ENCODE results near the gene CPEB1.
"Not testable (repeated sequence)": the region's sequence is repeated elsewhere in the genome, so short reads cannot be mapped to it uniquely, and the experiment has no call there.

Gene CPEB1

GRCh38 chr15:82545002-82545401, 102.2 kb downstream of the CPEB1 start:
- no peak for DNase-seq (ENCODE audit: low read depth in 2 of 2)

GRCh38 chr15:82544431-82544830, 102.7 kb downstream of the CPEB1 start:
- DNase-seq (ENCODE audit: low read depth in 2 of 2): no peak

DNA sequence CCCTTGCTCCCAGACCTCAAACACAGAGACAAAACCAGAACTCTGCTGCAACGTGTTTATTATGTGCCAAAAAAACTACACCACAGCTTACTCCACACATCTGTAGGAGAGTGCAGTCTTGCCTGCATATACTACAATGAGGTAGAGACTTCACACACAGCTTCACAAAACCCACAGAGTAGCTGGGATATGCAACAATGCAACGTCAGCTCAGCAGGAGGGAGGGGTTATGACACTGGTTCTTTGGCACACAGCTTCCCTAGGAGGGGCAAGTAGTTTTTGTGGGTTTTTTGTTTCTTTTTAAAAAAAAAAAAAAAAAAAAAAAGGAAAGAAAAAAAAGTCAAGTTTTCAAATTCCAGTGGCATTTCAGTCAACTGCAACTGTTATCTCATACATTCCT, 104.0 kb downstream of the CPEB1 start:
- no peak for DNase-seq (ENCODE audit: low read depth in 2 of 2)

- DNase-seq (ENCODE audit: low read depth in 2 of 2): no peak
Measured at GRCh38 chr15:82540984-82541431, 106.2 kb downstream of the CPEB1 start.

DNA sequence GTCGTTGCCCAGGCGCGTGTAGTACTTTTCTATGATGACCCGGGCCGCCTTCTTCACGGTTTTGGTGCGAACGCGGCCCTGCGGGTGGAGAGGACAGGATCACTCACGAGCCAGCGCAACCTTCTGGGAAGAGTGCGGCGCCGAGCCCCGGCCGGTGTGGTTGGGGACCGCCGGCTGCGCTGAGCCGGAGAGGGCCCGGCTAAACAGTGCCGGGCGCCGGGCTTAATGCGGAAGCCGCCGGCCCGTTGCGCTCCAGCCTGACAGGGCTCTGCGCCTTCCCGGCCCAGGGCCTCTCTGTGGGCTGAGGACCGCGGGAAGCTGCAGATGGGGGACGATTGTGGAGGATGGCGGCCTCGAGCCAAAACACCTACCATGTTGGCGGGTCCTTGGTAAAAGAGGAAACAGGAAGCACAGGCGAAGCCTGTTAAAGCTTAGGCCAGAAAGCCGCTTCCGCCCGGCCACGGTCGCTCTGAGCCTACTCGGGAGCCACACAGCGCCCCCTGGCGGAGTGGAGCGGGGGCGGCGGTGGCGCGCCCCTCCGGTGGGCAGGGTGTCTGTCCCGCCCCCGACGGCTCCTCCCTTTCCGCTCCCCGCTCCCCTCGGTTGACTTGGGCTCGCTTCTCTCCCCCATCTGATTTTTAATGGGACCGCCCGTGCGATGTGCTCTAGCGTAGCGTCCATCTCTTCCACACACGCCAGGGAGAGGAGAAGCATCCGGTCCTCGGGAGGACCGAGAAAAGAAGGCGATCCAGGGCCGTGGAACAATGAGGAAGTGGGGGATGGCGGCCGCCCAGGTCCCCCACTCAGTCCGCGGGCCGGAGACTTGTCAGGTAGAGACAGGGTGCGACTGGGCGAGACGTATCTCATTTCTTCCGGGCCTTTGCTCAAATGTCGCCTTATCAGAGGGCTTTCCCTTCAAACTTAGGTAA, 106.8 kb downstream of the CPEB1 start, which contains the start of gene RPS17:
TSS of gene RPS17 (minus strand) at position 403 of the 929 bp plus-strand sequence. CDS start at position 374, 29 bp downstream.
- peak; percentile 93 to 97 for DNase-seq (ENCODE audit: low read depth in 2 of 2)

DNA sequence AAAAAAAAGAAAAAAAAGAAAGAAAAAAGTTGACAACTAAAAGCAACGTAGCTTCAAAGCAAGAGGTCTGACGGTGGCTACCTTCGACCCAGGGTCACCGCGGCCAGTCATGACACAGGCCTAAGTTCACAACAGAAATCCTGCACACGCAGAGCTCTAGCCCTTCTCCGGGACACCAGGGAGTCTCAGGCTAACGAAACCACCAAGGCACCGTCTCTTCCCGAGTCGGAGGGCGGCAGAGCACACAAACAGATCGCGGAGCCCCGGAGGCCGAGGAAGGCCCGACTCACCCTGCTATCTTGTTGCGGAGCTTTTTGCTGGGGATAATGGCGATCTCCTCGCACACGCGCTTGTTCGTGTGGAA, 107.5 kb downstream of the CPEB1 start:
- DNase-seq (ENCODE audit: low read depth in 2 of 2): no peak

DNA sequence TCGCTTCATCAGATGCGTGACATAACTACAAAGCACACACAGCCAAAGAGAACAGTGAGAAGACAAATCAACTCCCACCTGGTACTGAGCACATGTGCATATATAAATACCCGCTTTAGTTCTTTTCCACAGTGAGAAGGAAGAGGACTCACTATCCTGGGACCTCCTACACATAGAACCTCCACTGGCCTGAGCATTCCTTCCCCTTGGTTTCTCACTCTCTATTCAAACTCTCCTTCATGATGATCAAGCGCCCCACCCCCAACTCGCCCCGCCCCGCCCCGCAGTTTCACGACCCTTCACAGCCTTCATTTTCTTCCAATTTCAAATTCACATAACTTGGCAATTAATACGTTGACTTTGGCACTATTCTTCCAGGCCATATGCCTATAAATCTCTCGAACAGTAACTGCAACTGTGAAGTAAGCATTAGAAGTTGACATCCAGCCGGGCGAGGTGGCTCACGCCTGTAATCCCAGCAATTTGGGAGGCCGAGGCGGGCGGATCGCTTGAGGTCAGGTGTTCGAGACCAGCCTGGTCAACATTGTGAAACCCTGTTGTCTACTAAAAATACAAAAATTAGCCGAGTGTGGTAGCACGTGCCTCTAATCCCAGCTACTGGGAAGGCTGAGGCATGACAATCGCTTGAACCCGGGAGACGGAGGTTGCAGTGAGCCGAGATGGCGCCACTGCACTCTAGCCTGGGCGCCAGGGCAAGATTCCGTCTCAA, 108.0 kb downstream of the CPEB1 start:
- DNase-seq (ENCODE audit: low read depth in 2 of 2): no peak

GRCh38 chr15:82537351-82537908, 109.7 kb downstream of the CPEB1 start:
- DNase-seq (ENCODE audit: low read depth in 2 of 2): no peak

DNA sequence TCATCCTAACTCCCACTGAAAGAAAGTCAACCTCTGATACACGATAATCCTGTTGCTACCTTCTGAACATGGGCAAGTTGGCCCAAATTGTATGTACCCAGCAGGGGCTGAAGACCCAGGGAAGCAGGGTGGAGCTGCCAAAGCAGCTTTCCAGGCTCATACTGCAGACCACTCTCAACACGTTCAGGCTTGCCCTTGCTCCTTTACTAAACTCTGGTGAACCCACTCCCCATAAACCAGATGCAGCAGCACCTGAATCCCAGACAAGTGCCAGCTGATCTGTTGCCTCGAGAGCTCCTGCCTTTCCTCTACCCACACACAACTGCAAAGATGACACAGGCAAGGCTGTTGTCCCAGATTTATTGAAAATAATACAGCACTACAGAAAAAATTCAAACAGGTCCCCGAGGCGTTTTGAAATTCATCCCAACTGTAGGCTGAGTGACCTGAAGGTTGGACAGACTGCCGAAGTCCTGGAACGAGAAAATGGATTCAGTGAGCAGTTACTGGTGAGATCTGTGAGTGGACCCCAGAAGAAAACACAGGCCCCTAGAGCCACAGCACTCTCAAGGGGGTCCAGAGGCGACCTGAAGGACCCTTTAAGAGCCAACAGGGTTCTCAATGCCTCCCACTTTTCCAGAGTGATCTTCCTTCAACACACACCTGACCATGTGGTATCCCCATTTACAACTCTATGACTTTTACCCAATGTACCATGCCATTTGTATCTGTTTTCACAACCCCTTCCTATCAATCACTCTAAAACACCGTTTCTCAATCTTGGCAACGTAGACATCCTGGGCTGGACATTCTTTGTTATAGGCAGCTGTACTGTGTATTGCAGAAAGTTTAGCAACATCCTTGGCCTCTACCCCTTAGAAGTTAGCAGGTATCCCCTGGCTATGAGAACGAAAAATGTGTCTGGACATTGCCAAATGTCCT, 110.5 kb downstream of the CPEB1 start:
- DNase-seq (ENCODE audit: low read depth in 2 of 2): no peak

GRCh38 chr15:82535566-82536408, 111.4 kb downstream of the CPEB1 start:
- DNase-seq (ENCODE audit: low read depth in 2 of 2): no peak

- DNase-seq (ENCODE audit: low read depth in 2 of 2): not testable (repeated sequence)
Measured at GRCh38 chr15:82535151-82535550, 112.0 kb downstream of the CPEB1 start.

- DNase-seq (ENCODE audit: low read depth in 2 of 2): not testable (repeated sequence)
Measured at GRCh38 chr15:82534457-82534861, 112.7 kb downstream of the CPEB1 start.

- DNase-seq (ENCODE audit: low read depth in 2 of 2): no peak
Measured at GRCh38 chr15:82533801-82534200, 113.4 kb downstream of the CPEB1 start.

DNA sequence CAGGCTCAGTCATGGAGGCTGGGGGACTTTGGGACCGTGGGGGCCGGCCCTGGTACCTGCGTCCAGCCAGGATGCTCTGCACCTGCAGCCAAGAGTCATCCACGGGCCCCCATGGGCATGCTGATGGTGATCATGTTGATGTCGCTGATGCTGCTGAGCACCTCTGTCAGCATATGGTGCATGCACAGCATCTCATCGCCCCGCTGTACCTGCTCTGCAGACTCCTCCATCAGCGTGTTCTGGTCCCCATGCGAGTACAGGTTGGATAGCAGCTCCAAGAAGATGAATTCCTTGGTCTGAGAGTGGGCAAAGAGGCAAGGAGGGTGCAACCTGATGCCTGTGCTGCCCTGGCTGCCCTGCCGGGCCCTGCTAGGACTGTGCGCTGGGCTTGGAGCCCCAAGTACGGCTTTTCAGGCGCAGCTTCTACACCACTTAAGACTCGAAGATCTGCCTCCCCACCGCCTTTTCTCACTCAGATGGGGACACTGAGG, 114.1 kb downstream of the CPEB1 start:
- DNase-seq (ENCODE audit: low read depth in 2 of 2): no peak

DNA sequence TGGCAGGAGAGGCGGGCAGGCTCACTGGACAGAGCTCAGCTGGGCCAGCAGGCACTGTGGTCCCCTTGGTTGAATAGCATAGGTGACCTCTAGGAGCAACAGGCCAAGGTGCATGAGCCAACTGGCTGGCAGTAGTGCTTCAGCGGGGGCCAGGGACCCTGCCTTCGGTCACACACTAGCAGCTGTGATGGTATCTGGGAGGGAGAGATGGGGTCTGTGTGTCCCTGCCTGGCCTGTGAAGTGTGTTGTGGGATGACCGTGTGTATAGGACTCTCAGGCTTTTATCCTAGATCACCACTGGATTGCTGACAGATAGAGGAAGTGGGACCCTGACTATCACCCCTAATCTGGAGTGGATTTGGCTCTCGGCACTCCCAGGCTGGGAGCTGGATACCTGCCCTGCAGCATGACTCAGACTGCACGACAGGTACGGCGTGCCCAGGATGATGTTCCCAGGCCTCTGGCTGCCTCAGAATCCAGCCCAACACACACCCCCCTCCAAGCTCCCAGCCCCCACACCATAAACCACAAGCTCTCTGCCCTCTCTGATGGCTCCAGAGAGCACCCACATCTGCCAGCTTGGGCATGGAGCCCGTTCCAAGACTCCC, 114.7 kb downstream of the CPEB1 start:
- DNase-seq (ENCODE audit: low read depth in 2 of 2): no peak

- DNase-seq (ENCODE audit: low read depth in 2 of 2): no peak
Measured at GRCh38 chr15:82531496-82532382, 115.4 kb downstream of the CPEB1 start.

GRCh38 chr15:82530606-82531379, 116.4 kb downstream of the CPEB1 start:
- peak; percentile 47 to 48 for DNase-seq (ENCODE audit: low read depth in 2 of 2)

- DNase-seq (ENCODE audit: low read depth in 2 of 2): no peak
Measured at GRCh38 chr15:82530006-82530405, 117.2 kb downstream of the CPEB1 start.

Data from stimulated activated CD8-positive, alpha-beta memory T cell treated with anti-CD3 and anti-CD28 coated beads, Interleukin-7, amount 100 ng/mL, for 4 hours (primary cell).